CD14-positive monocyte (primary cell): ENCODE results near the gene ACBD3. TPM values are rescaled to one million over a fixed set of nuclear protein-coding genes. Genes with fewer than 3 reads are reported as not detected.

Experiments used
- DNase-seq, 3 donors: peaks; one replicate each; pipeline ENCODE4 v3.0.0-alpha.2; 2011 to 2022
- H2AFZ ChIP-seq: 2 replicates; pipeline ENCODE4 v1.6.0; 2012; ENCODE audit warnings: mild to moderate bottlenecking, low read depth, low read length, inconsistent platforms; ENCODE audit not compliant: insufficient read depth, poor library complexity, severe bottlenecking
- H3K27ac ChIP-seq, 2 donors: 1 replicate in 1 of 2; 2 replicates in 1 of 2; pipeline ENCODE4 v1.5.1; 2012 to 2013; ENCODE audit warnings: low read length in 2 of 2, control low read depth in 1 of 2, inconsistent platforms in 1 of 2, low read depth in 1 of 2, mild to moderate bottlenecking in 1 of 2
- H3K27me3 ChIP-seq, 2 donors: one replicate each; pipeline versions ENCODE4 v1.6.0 to v1.6.1; 2011 to 2013; ENCODE audit warnings: low read length in 2 of 2; ENCODE audit not compliant: control insufficient read depth in 2 of 2, insufficient read depth in 2 of 2
- H3K36me3 ChIP-seq, 2 donors: replicated peaks in 1 of 2; 1 replicate in 1 of 2; 2 replicates in 1 of 2; pipeline versions ENCODE4 v1.5.1 to v1.6.1; 2012 to 2013; ENCODE audit warnings: low read length in 2 of 2, control low read depth in 1 of 2, inconsistent platforms in 1 of 2, mild to moderate bottlenecking in 1 of 2; ENCODE audit not compliant: insufficient read depth in 2 of 2, control insufficient read depth in 1 of 2
- H3K4me1 ChIP-seq, 2 donors: 1 replicate in 1 of 2; 2 replicates in 1 of 2; pipeline versions ENCODE4 v1.5.1 to v1.6.1; 2012 to 2013; ENCODE audit warnings: low read length in 2 of 2, control low read depth in 1 of 2, inconsistent platforms in 1 of 2, mild to moderate bottlenecking in 1 of 2, moderate library complexity in 1 of 2; ENCODE audit not compliant: insufficient read depth in 2 of 2, control insufficient read depth in 1 of 2
- H3K4me2 ChIP-seq: replicated peaks from 2 replicates; pipeline ENCODE3; 2012; ENCODE audit warnings: low read length, moderate library complexity, mild to moderate bottlenecking; ENCODE audit not compliant: poor library complexity, severe bottlenecking; ENCODE audit errors: extremely low read depth
- H3K4me3 ChIP-seq, 3 experiments: fragments of 200-600 bp in 1 of 3; sonication (generic) in 1 of 3; replicated peaks in 1 of 3; 1 replicate in 2 of 3; 2 replicates in 1 of 3; pipeline ENCODE4 v1.5.1; 2011 to 2013; ENCODE audit warnings: low read length in 3 of 3, mild to moderate bottlenecking in 3 of 3, control low read depth in 2 of 3, low read depth in 2 of 3, inconsistent platforms in 1 of 3, moderate library complexity in 1 of 3
- H3K79me2 ChIP-seq: 2 replicates; pipeline ENCODE4 v1.6.0; 2012; ENCODE audit warnings: mild to moderate bottlenecking, control low read depth, inconsistent platforms, low read length, moderate library complexity; ENCODE audit not compliant: insufficient read depth
- H3K9ac ChIP-seq: 2 replicates; pipeline ENCODE4 v1.6.0; 2017; ENCODE audit warnings: low read length, mild to moderate bottlenecking; ENCODE audit not compliant: insufficient read depth, poor library complexity, severe bottlenecking
- H3K9me3 ChIP-seq, 2 donors: replicated peaks in 1 of 2; 1 replicate in 1 of 2; 2 replicates in 1 of 2; pipeline versions ENCODE4 v1.5.1 to v1.6.1; 2012 to 2013; ENCODE audit warnings: low read length in 2 of 2, control low read depth in 1 of 2; ENCODE audit not compliant: control insufficient read depth in 1 of 2, insufficient read depth in 1 of 2
- H4K20me1 ChIP-seq: 2 replicates; pipeline ENCODE4 v1.6.0; 2012; ENCODE audit warnings: mild to moderate bottlenecking, low read length, control low read depth, moderate library complexity; ENCODE audit not compliant: insufficient read depth
- H3K27ac Mint-ChIP-seq, 7 donors: one replicate each; pipeline ENCODE4 v1.8.0; 2020; ENCODE audit warnings: mild to moderate bottlenecking in 7 of 7, mixed read lengths in 7 of 7, moderate library complexity in 6 of 7, inconsistent platforms in 2 of 7
- H3K27me3 Mint-ChIP-seq, 3 donors: one replicate each; pipeline ENCODE4 v1.8.0; 2021 to 2022; ENCODE audit warnings: low read depth in 3 of 3, mild to moderate bottlenecking in 3 of 3, mixed read lengths in 3 of 3, moderate library complexity in 3 of 3, inconsistent platforms in 1 of 3
- H3K36me3 Mint-ChIP-seq, 2 donors: one replicate each; pipeline ENCODE4 v1.8.0; 2020; ENCODE audit warnings: mixed read lengths in 2 of 2, inconsistent platforms in 1 of 2, mild to moderate bottlenecking in 1 of 2
- H3K4me1 Mint-ChIP-seq: one replicate; pipeline ENCODE4 v1.8.0; 2020; ENCODE audit warnings: mild to moderate bottlenecking, mixed read lengths
- H3K4me3 Mint-ChIP-seq, 2 donors: one replicate each; pipeline ENCODE4 v1.8.0; 2020; ENCODE audit warnings: mild to moderate bottlenecking in 2 of 2, mixed read lengths in 2 of 2, moderate library complexity in 1 of 2
- H3K9me3 Mint-ChIP-seq, 7 donors: one replicate each; pipeline ENCODE4 v1.8.0; 2020 to 2022; ENCODE audit warnings: mixed read lengths in 7 of 7, mild to moderate bottlenecking in 6 of 7, moderate library complexity in 6 of 7, inconsistent platforms in 2 of 7
- WGBS: methylation state at CpG from one replicate; pipeline ENCODE4 v1.1.5; 2013; ENCODE audit warnings: missing lambda C conversion rate; ENCODE audit not compliant: insufficient coverage; 5-methylcytosine and 5-hydroxymethylcytosine counted together
- intact Hi-C, 2 donors: fragments of 100-400 bp; cut with micrococcal nuclease; formaldehyde crosslinking; loops; one replicate each; pipeline versions ENCODE4 v1.15.0 to v1.15.1; 2023
- polyA plus RNA-seq, 3 donors: library from polyadenylated mRNA; depleted of rRNA in 1 of 3; unstranded in 2 of 3; stranded (reverse) in 1 of 3; fragments of 300-500 nt in 2 of 3; fragments of >200 nt in 1 of 3; fragmentation: Illumina TruSeq in 2 of 3; gene quantifications; 1 replicate in 2 of 3; 2 replicates in 1 of 3; pipeline ENCODE4 v1.2.3, GENCODE V29; 2012 to 2021
- TF ChIP-seq, protein P1 (sequence below): fragments of 200-600 bp; IDR thresholded peaks from one replicate; pipeline ENCODE4 v1.8.0; 2022; ENCODE audit warnings: antibody characterized with exemption, mild to moderate bottlenecking

ACBD3 gene
- polyA plus RNA-seq, 3 donors, result 7.0 to 16.3 (median 11.4) TPM

DNA sequence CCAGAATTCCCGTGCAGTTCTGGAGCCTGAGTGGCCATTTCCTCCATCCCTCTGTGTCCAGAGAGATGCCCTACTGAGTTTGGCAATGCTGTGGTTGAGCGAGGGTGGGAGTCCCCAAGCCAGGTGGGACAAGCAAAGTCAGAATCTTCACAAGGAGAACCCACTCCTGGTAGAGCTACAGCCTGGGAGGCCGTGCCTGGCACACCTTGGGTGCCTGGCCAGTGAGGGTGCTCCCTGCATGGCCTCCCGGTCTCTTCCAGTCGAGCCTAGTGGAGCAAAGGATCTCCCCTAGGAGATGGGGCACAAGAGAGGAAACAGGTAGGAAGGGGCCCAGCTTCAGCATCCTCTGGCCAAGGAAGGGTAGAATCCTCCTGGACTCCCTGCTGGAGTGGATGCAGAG is 66.1 kb downstream of the ACBD3 start:
- DNase-seq, result no peak
- TF ChIP-seq, protein P1, sequence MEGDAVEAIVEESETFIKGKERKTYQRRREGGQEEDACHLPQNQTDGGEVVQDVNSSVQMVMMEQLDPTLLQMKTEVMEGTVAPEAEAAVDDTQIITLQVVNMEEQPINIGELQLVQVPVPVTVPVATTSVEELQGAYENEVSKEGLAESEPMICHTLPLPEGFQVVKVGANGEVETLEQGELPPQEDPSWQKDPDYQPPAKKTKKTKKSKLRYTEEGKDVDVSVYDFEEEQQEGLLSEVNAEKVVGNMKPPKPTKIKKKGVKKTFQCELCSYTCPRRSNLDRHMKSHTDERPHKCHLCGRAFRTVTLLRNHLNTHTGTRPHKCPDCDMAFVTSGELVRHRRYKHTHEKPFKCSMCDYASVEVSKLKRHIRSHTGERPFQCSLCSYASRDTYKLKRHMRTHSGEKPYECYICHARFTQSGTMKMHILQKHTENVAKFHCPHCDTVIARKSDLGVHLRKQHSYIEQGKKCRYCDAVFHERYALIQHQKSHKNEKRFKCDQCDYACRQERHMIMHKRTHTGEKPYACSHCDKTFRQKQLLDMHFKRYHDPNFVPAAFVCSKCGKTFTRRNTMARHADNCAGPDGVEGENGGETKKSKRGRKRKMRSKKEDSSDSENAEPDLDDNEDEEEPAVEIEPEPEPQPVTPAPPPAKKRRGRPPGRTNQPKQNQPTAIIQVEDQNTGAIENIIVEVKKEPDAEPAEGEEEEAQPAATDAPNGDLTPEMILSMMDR, result no peak
- 81% methylated on average over 4 of the region's 5 CpGs for WGBS
- no peak overlapping the region for H2AFZ ChIP-seq
- peaks cover 25 to 30% (median 28%) of the 10 kb centered on the region in 3 donors for H3K27me3 Mint-ChIP-seq
- no peaks in the 10 kb centered on the region for H3K9me3 ChIP-seq
- peak overlapping the region in 1 of 7 donors; percentile 28 for H3K27ac Mint-ChIP-seq
- no peak overlapping the region for H3K4me3 ChIP-seq
- peaks cover 0 to 24% of the 10 kb centered on the region in 2 donors for H3K27me3 ChIP-seq
- H3K79me2 ChIP-seq, result no peaks in the 10 kb centered on the region
- H3K36me3 ChIP-seq, result no peaks in the 10 kb centered on the region
- H3K4me3 Mint-ChIP-seq, result peak overlapping the region in 1 of 2 donors; percentile 15
- H3K27ac ChIP-seq, result no peak overlapping the region
- peaks cover 20% of the 10 kb centered on the region for H3K4me1 Mint-ChIP-seq
- H3K9me3 Mint-ChIP-seq, result peaks cover 0 to 6% (median 0%) of the 10 kb centered on the region in 7 donors
- peaks cover 9 to 21% of the 10 kb centered on the region in 2 donors for H3K4me1 ChIP-seq
- no peaks in the 10 kb centered on the region for H4K20me1 ChIP-seq
- H3K9ac ChIP-seq, result no peak overlapping the region
- H3K4me2 ChIP-seq, result no peak overlapping the region
- peaks cover 0 to 6% of the 10 kb centered on the region in 2 donors for H3K36me3 Mint-ChIP-seq
- intact Hi-C loops, result loop anchor here (5.0 kb wide), 3 partner anchors 38 to 123 kb away; partner anchors contain the start of gene SDE2 (in 2 of the 2)

DNA sequence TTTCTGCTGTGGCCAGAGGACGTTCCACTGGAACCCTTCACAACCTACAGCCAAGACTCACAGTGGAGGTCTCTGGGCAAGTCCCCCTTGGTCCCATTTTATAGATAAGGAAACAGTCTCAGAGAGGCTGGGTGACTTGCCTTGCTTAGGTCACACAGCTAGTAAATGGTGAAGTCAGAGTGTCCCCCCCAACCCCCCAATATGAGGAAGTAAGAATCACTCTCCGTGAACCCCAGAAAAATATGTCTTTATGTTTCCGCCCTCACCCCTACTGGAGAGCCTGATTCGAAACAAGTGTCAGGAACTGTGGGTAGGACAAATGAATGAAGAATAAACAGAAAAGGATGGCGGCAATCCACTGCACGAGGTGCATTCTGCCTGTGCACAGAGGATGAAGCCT is 67.4 kb downstream of the ACBD3 start:
- Mint-ChIP-seq H3K27me3 (peaks cover 25 to 27% (median 26%) of the 10 kb centered on the region in 3 donors), H3K9me3 (peaks cover 0 to 6% (median 0%) of the 10 kb centered on the region in 7 donors), H3K36me3 (peaks cover 0 to 6% of the 10 kb centered on the region in 2 donors), H3K4me3 (no peak overlapping the region), H3K27ac (no peak overlapping the region), H3K4me1 (peaks cover 13% of the 10 kb centered on the region)
- no peak overlapping the region for H2AFZ ChIP-seq
- H3K4me1 ChIP-seq, result peaks cover 9 to 21% of the 10 kb centered on the region in 2 donors
- no peak for DNase-seq
- intact Hi-C loops, result loop anchor here in 1 of 2 donors (10.0 kb wide), 1 partner anchor 414 kb away; no protein-coding TSS in a partner anchor
- no peak overlapping the region for H3K4me3 ChIP-seq
- H3K79me2 ChIP-seq, result no peaks in the 10 kb centered on the region
- H3K36me3 ChIP-seq, result no peaks in the 10 kb centered on the region
- TF ChIP-seq, protein P1, result no peak
- H3K27ac ChIP-seq, result no peak overlapping the region
- no peak overlapping the region for H3K9ac ChIP-seq
- H3K4me2 ChIP-seq, result no peak overlapping the region
- no peaks in the 10 kb centered on the region for H4K20me1 ChIP-seq
- WGBS, result 92% methylated on average over 2 of the region's 6 CpGs
- H3K9me3 ChIP-seq, result no peaks in the 10 kb centered on the region
- peaks cover 0 to 24% of the 10 kb centered on the region in 2 donors for H3K27me3 ChIP-seq
